GM12874 (cell line): ENCODE data around the gene VTI1B.
A peak's percentile ranks its signal among the peaks of the same experiment; 100 is the strongest.

Experiments
- CTCF ChIP-seq: IDR thresholded peaks from 2 replicates; pipeline ENCODE4 v1.5.1; 2011; ENCODE audit warnings: low read depth, mild to moderate bottlenecking, control low read depth, low read length, moderate library complexity; ENCODE audit not compliant: insufficient read depth

The VTI1B gene

GRCh38 chr14:67607646-67608045, 66.8 kb downstream of the VTI1B start:
- TF ChIP-seq CTCF = no peak

- TF ChIP-seq CTCF = no peak
Observed at GRCh38 chr14:67602995-67603545, 71.4 kb downstream of the VTI1B start.

- TF ChIP-seq CTCF = no peak
Observed at GRCh38 chr14:67602076-67602475, 72.4 kb downstream of the VTI1B start.

- peak; percentile 79 for TF ChIP-seq CTCF
Observed at GRCh38 chr14:67599698-67600561, 74.5 kb downstream of the VTI1B start, which contains the start of gene PIGH. Gene PIGH, minus strand, starts transcription at chr14:67600268. Its CDS starts 65 bp downstream, at chr14:67600203.
